Measurements from ENCODE around the gene ZDHHC11B. TPM values are rescaled to one million over a fixed set of nuclear protein-coding genes. Genes with fewer than 3 reads are reported as not detected.

ZDHHC11B gene
- total and polyA plus RNA-seq, 3 donors from 2014 or later, result 3.0 to 9.0 (median 4.6) TPM

DNA sequence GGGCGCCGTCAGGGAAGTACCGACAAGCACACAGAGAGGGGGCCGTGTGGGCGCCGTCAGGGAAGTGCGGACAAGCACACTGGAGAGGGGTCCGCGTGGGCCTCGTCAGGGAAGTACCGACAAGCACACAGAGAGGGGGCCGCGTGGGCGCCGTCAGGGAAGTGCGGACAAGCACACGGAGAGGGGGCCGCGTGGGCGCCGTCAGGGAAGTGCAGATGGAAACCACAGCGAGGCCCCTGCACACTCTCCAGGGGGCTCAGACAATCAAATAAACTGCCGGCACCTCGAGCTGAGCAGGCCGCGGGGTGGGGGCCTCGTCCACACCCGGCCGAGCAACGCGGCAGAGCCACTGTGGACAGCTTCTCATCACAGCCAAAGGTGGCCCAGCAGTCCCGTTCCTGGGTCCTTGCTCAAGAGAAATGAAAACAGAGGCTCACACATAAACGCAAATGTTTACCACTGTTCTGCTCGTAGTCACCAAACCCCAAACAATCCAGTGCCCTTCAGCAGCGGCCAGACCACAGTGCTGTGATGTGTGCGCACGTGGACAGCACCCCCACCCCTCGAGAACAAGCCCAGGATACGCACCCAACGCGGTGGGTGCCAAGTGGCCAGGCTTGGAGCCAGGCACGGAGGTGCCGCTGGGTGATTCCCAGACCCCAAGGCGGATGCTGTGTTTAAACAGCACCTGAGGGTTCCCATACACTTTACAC lies 116.1 kb downstream of the ZDHHC11B start:
- Histone ChIP-seq H3K9me3 (no peaks in the 10 kb centered on the region), H3K4me1 (peaks cover 20% of the 10 kb centered on the region), H3K27me3 (no peaks in the 10 kb centered on the region), H3K36me3 (ENCODE audit: low read depth, missing control alignments) (no peaks in the 10 kb centered on the region), H3K4me3 (no peak overlapping the region), H3K27ac (no peak overlapping the region)
- DNase-seq, result no peak
- WGBS, 2 donors, result 81 to 82% methylated on average over 21 to 44 of the region's 44 CpGs
- intact Hi-C loops (cut with DNase I; ENCODE audit: low total_unique reads), result no loop called here
- TF ChIP-seq POLR2A (IDR thresholded peaks at IDR 0.05), result no peak
- TF ChIP-seq, protein P1, sequence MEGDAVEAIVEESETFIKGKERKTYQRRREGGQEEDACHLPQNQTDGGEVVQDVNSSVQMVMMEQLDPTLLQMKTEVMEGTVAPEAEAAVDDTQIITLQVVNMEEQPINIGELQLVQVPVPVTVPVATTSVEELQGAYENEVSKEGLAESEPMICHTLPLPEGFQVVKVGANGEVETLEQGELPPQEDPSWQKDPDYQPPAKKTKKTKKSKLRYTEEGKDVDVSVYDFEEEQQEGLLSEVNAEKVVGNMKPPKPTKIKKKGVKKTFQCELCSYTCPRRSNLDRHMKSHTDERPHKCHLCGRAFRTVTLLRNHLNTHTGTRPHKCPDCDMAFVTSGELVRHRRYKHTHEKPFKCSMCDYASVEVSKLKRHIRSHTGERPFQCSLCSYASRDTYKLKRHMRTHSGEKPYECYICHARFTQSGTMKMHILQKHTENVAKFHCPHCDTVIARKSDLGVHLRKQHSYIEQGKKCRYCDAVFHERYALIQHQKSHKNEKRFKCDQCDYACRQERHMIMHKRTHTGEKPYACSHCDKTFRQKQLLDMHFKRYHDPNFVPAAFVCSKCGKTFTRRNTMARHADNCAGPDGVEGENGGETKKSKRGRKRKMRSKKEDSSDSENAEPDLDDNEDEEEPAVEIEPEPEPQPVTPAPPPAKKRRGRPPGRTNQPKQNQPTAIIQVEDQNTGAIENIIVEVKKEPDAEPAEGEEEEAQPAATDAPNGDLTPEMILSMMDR (IDR thresholded peaks at IDR 0.05), result no peak

DNA sequence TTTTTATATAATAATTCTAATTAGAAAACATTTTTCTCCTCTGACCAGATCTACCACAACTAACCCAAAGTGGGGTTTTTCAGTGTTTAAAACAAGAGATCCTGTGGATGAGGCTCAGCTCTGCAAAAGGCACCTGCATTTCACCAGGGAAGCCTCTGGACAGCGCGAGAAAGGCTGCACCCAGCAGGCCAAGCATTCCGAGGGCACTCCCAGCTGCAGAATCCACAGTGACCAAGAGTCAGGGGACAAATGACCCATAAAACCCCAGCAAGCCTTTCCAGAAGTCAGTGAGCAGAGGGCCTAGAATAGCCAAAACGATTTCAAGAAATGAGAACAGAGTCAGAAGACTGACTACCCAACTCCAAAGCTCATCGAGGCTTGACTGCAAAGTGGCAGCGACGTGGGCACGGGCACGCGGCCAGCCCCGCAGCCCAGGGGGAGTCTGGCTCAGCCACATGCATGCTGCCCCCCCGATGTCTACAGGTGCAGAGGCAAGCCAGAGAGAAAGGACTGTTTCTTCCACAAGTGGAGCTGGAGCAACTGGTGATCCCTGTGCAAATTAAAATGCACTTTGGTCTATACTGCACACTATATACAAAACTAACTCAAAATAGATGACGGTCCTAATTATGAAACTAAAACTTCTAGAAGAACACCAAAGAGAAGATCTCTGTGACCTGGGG lies 117.6 kb downstream of the ZDHHC11B start:
- no peak for DNase-seq
- H3K9me3 ChIP-seq, result no peaks in the 10 kb centered on the region
- no peaks in the 10 kb centered on the region for H3K36me3 ChIP-seq (ENCODE audit: low read depth, missing control alignments)
- TF ChIP-seq, protein P1 (IDR thresholded peaks at IDR 0.05), result no peak
- TF ChIP-seq POLR2A (IDR thresholded peaks at IDR 0.05), result no peak
- H3K4me3 ChIP-seq, result no peak overlapping the region
- no peaks in the 10 kb centered on the region for H3K27me3 ChIP-seq
- intact Hi-C loops (cut with DNase I; ENCODE audit: low total_unique reads), result no loop called here
- peaks cover 6% of the 10 kb centered on the region for H3K4me1 ChIP-seq
- H3K27ac ChIP-seq, result no peak overlapping the region
- 88 to 94% methylated on average over 13 of the region's 13 CpGs for WGBS, 2 donors

DNA sequence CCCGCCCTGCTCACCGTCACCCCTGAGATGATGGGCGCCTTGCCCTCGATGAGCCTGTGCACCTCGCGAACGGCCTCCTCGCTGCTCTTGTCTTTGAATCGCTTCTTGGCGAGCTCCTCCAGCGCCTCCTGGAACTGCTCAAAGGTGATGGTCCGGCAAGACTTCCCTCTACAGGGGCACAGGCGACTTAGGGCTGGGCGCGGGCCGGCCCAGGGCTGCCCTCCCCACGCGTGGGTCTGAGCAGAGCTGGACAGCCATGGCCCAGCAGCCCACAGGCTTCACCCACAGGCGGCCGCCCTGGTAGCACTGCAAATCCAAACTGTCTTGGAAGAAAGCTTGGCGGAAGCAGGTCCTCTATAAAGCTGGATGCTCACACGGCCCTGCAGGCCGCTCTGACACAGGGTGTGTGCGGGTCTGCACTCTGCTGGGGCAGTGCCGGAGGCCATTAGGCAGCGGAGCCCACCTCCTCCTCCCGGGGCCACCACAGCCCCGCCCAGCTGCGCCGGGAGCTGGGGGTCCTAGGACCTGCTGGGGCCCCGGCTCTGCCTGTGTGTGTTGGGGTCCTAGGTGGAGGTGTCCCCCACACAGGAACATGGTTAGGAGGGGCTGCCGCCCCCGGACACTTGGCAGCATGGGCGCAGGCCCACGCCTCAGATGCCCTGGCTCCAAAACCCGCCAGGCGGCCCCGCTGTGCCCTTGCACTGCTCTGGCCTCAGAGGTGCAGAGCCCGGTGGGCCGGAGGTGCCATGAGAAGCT lies 118.4 kb downstream of the ZDHHC11B start:
- no peak overlapping the region for H3K4me3 ChIP-seq
- H3K9me3 ChIP-seq, result no peaks in the 10 kb centered on the region
- DNase-seq, result no peak
- intact Hi-C loops (cut with DNase I; ENCODE audit: low total_unique reads), result no loop called here
- WGBS, 2 donors, result 86 to 87% methylated on average over 24 to 38 of the region's 40 CpGs
- no peak overlapping the region for H3K27ac ChIP-seq
- no peaks in the 10 kb centered on the region for H3K4me1 ChIP-seq
- TF ChIP-seq POLR2A (IDR thresholded peaks at IDR 0.05), result no peak
- TF ChIP-seq, protein P1 (IDR thresholded peaks at IDR 0.05), result no peak
- H3K36me3 ChIP-seq (ENCODE audit: low read depth, missing control alignments), result no peaks in the 10 kb centered on the region
- H3K27me3 ChIP-seq, result no peaks in the 10 kb centered on the region

DNA sequence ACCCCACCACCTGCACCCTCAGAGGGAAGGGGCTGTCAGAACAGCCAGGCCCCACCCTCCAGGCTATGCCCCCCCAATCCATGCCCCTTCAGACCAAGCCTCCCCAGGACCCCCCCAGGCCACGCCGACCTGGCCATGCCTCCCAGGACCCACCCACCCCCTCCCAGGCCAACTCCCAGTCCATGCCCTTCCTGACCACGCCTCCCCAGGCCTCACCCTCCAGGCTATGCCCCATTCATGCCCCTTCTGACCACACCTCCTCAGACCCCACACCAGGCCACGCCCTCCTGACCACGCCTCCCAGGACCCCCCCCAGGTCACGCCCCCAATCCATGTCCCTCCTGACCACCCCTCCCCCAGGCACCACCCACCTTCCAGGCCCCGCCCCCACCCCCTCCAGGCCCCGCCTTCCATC lies 119.0 kb downstream of the ZDHHC11B start:
- DNase-seq, result no peak
- TF ChIP-seq, protein P1 (IDR thresholded peaks at IDR 0.05), result no peak
- TF ChIP-seq POLR2A (IDR thresholded peaks at IDR 0.05), result no peak
- H3K36me3 ChIP-seq (ENCODE audit: low read depth, missing control alignments), result no peaks in the 10 kb centered on the region
- H3K9me3 ChIP-seq, result no peaks in the 10 kb centered on the region
- H3K27ac ChIP-seq, result no peak overlapping the region
- 81% methylated on average over 8 of the region's 8 CpGs; no CpG with 5 or more reads in 1 of the 2 donors for WGBS, 2 donors
- H3K4me1 ChIP-seq, result no peaks in the 10 kb centered on the region
- H3K27me3 ChIP-seq, result no peaks in the 10 kb centered on the region
- intact Hi-C loops (cut with DNase I; ENCODE audit: low total_unique reads), result no loop called here
- H3K4me3 ChIP-seq, result no peak overlapping the region
